Activated CD4-positive, alpha-beta memory T cell treated with anti-CD3 and anti-CD28 coated beads for 36 hours (primary cell): ENCODE results near the gene ZEB2. TPM values are rescaled to one million over a fixed set of nuclear protein-coding genes. Genes with fewer than 3 reads are reported as not detected.

Experiments used
- CTCF ChIA-PET: fragments of 350-600 bp; sonication (Branson Sonifier 250); formaldehyde crosslinking; loops from one replicate; lab custom pipeline; 2021; ENCODE audit warnings: antibody characterized with exemption, inconsistent platforms; lab: Charles Lee
- POLR2A ChIA-PET: fragments of 350-600 bp; sonication (Branson Sonifier 250); formaldehyde crosslinking; loops from one replicate; lab custom pipeline; 2021; ENCODE audit warnings: antibody characterized with exemption; lab: Charles Lee
- DNase-seq: peaks from one replicate; pipeline ENCODE4 v3.0.0-alpha.2; 2020
- H3K27ac Mint-ChIP-seq: one replicate; pipeline ENCODE4 v1.8.0; 2021; ENCODE audit warnings: mixed read lengths
- H3K27me3 Mint-ChIP-seq: one replicate; pipeline ENCODE4 v1.8.0; 2021; ENCODE audit warnings: mixed read lengths
- H3K36me3 Mint-ChIP-seq: one replicate; pipeline ENCODE4 v1.8.0; 2021; ENCODE audit warnings: mixed read lengths
- H3K4me1 Mint-ChIP-seq: one replicate; pipeline ENCODE4 v1.8.0; 2021; ENCODE audit warnings: low read depth, mixed read lengths
- H3K4me3 Mint-ChIP-seq: one replicate; pipeline ENCODE4 v1.8.0; 2021; ENCODE audit warnings: mild to moderate bottlenecking, mixed read lengths
- H3K9me3 Mint-ChIP-seq: one replicate; pipeline ENCODE4 v1.8.0; 2021; ENCODE audit warnings: mixed read lengths
- intact Hi-C: fragments of 100-400 bp; cut with micrococcal nuclease; formaldehyde crosslinking; loops from one replicate; pipeline ENCODE4 v1.15.1; 2023
- total RNA-seq, 2 experiments: library from RNA; stranded (reverse); gene quantifications; one replicate each; pipeline ENCODE4 v1.2.3, GENCODE V29; 2021

Gene ZEB2
- total RNA-seq, 2 experiments from 2014 or later, result 16.8 to 17.1 TPM

GRCh38 chr2:144471305-144472045 is 48.4 kb downstream of the ZEB2 start:
- POLR2A ChIA-PET, result no interaction called here

GRCh38 chr2:144470816-144471215 is 49.1 kb downstream of the ZEB2 start:
- no peak overlapping the region for H3K4me3 Mint-ChIP-seq
- H3K27me3 Mint-ChIP-seq, result peaks cover 6% of the 10 kb centered on the region
- CTCF ChIA-PET, result no interaction called here
- H3K9me3 Mint-ChIP-seq, result no peaks in the 10 kb centered on the region
- no peak overlapping the region for H3K27ac Mint-ChIP-seq
- POLR2A ChIA-PET, result no interaction called here
- H3K4me1 Mint-ChIP-seq, result peaks cover 22% of the 10 kb centered on the region
- no peaks in the 10 kb centered on the region for H3K36me3 Mint-ChIP-seq
- intact Hi-C loops, result no loop called here
- no peak for DNase-seq

More at GRCh38 chr2:144471305-144472045, 48.4 kb downstream of the ZEB2 start:
- Mint-ChIP-seq H3K27me3 (peaks cover 6% of the 10 kb centered on the region), H3K4me1 (peaks cover 22% of the 10 kb centered on the region), H3K4me3 (no peak overlapping the region), H3K9me3 (no peaks in the 10 kb centered on the region), H3K27ac (no peak overlapping the region), H3K36me3 (no peaks in the 10 kb centered on the region)
- no peak for DNase-seq
- CTCF ChIA-PET, result no interaction called here
- intact Hi-C loops, result no loop called here

DNA sequence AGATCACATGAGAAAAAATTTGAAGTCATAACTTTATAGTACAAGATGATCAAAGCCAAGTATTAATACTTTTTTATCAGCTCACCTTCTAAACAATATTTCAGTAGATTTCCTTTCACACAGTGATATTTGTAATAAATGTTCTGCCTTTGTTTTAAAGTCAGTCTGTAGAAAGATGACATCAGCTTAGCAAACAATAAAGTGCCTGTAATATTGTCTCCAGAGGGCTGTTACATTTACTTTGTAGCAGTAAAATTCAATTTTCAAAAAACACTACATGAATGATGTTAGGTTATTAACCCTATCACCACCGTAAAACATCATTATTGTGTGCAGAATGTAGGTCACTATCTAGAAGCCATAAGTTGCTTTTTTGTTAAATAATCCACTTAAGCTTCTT is 49.6 kb downstream of the ZEB2 start:
- Mint-ChIP-seq H3K27ac (no peak overlapping the region), H3K9me3 (no peaks in the 10 kb centered on the region), H3K4me1 (peaks cover 22% of the 10 kb centered on the region), H3K4me3 (no peak overlapping the region), H3K36me3 (no peaks in the 10 kb centered on the region), H3K27me3 (peaks cover 6% of the 10 kb centered on the region)
- CTCF ChIA-PET, result no interaction called here
- POLR2A ChIA-PET, result no interaction called here
- no peak for DNase-seq
- intact Hi-C loops, result no loop called here

DNA sequence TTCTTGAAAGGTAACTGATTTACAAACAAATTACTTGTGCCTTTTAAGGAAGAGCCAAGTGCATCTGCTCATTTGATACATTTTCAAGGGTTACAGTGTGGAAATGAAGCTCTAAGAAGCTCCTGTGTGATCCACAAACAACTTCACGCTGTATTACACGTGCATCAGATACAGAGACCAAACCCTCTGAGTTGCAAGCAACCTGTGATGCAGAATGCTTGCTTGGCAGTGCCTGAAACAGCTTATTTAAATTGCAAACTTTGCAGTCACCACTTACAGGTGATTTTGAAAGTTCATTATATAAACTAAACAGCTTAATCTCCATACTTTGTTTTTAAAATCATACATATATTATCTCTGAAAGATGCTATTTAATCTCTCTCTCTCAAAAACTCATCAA is 50.1 kb downstream of the ZEB2 start:
- ChIA-PET CTCF (interaction anchor here (0.9 to 1.0 kb wide), 2 partner anchors 18 to 104 kb away, joined by 3 to 4 read pairs; no protein-coding TSS in a partner anchor), POLR2A (no interaction called here)
- H3K27ac Mint-ChIP-seq, result no peak overlapping the region
- H3K36me3 Mint-ChIP-seq, result no peaks in the 10 kb centered on the region
- peaks cover 6% of the 10 kb centered on the region for H3K27me3 Mint-ChIP-seq
- DNase-seq, result no peak
- no peak overlapping the region for H3K4me3 Mint-ChIP-seq
- H3K9me3 Mint-ChIP-seq, result no peaks in the 10 kb centered on the region
- intact Hi-C loops, result no loop called here
- peaks cover 19% of the 10 kb centered on the region for H3K4me1 Mint-ChIP-seq

DNA sequence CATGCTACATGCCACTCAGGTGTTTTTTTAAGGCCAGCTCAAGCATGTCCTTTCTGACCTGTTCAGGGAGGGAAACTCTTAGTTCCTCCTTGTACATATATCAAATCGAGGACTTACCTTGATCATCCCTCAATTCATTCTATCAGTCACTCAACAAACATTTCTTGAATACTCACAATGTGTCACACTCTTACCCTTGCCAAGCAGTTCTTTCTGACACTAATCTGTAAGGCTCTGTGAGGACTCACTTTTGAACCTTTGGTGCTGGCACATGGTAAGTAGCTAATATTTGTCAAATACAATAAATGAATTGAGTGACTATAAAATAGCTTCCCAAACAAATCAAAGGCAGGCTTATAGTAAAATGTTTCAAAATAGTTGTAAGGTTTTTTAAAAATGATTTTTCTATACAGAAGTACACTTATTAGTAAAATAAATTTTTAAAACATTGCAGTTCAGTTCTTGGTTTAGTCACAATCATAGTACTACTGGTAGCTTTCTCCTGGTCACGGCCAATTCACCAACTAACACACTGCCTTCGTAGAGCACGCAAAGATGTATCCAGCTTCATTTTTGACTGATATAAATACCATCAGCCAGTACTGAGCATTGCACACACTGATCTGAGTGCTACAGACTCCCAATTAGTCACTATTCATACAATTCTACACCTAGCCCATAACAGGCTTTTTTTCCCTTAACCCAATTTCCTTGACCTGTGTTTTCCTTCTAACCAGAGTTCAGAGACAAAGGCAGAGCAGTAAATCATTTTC is 50.9 kb downstream of the ZEB2 start:
- peaks cover 19% of the 10 kb centered on the region for H3K4me1 Mint-ChIP-seq
- no peak overlapping the region for H3K4me3 Mint-ChIP-seq
- peaks cover 6% of the 10 kb centered on the region for H3K27me3 Mint-ChIP-seq
- H3K36me3 Mint-ChIP-seq, result no peaks in the 10 kb centered on the region
- CTCF ChIA-PET, result interaction anchor here (0.9 to 1.0 kb wide), 2 partner anchors 19 to 103 kb away, joined by 3 to 4 read pairs; no protein-coding TSS in a partner anchor
- POLR2A ChIA-PET, result no interaction called here
- no peak for DNase-seq
- no peak overlapping the region for H3K27ac Mint-ChIP-seq
- no peaks in the 10 kb centered on the region for H3K9me3 Mint-ChIP-seq
- intact Hi-C loops, result no loop called here

DNA sequence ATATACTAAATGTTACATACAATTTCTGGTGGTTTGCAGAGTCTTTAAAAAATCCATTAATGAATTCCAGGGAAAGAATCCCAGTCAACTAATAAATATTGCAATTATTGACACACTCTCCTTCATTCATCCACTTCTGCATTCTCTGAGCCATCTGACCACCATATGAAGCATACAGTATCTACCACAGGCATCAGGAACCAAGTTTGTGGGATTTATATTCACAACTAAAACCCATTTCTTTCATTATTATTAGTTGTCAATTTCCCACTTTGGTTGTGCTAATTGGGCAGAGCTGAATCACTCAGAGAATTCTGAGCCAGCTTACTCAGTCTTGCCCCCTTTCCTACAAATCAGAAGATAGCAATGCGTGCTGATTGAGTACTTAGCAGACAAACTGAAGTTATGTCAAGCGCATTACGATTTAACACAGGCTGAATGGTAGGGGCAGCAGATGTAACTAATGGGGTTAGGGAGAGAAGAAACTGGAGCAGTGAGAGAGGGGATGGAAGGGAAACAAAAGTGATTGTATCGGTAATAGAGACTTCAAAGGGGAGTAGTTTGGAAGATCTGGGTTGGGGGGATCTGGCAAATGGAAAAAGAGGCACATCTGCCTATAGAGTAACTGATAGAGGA is 52.3 kb downstream of the ZEB2 start:
- ChIA-PET CTCF (no interaction called here), POLR2A (no interaction called here)
- no peak overlapping the region for H3K4me3 Mint-ChIP-seq
- intact Hi-C loops, result no loop called here
- DNase-seq, result no peak
- H3K9me3 Mint-ChIP-seq, result no peaks in the 10 kb centered on the region
- peaks cover 6% of the 10 kb centered on the region for H3K27me3 Mint-ChIP-seq
- peaks cover 19% of the 10 kb centered on the region for H3K4me1 Mint-ChIP-seq
- H3K36me3 Mint-ChIP-seq, result no peaks in the 10 kb centered on the region
- no peak overlapping the region for H3K27ac Mint-ChIP-seq

GRCh38 chr2:144466637-144467036 is 53.3 kb downstream of the ZEB2 start:
- Mint-ChIP-seq H3K9me3 (no peaks in the 10 kb centered on the region), H3K36me3 (no peaks in the 10 kb centered on the region), H3K27me3 (peaks cover 6% of the 10 kb centered on the region), H3K4me1 (peaks cover 18% of the 10 kb centered on the region), H3K4me3 (no peak overlapping the region), H3K27ac (no peak overlapping the region)
- ChIA-PET CTCF (interaction anchor here (1.1 kb wide), 1 partner anchor 613 kb away, joined by 3 read pairs; no protein-coding TSS in a partner anchor), POLR2A (no interaction called here)
- intact Hi-C loops, result no loop called here
- no peak for DNase-seq

DNA sequence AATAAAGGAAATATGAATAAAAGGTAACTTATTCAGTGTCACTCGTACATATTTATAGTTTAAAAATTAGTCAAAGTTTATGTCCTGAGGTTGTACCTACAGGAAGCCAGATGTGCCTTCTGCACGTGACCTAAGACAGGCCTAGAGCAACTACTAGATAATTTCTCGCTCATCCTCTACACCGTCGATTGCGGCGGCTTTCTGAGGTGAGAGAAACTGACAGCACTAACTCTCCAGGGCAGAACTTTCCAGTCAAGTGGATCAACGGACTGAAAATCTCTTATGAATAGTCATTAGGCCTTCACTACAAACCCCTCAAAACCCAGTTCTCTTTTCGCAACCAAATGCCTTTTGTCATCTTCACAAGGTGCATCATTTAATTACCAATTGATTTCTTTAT is 54.2 kb downstream of the ZEB2 start:
- CTCF ChIA-PET, result interaction anchor here (1.1 kb wide), 1 partner anchor 612 kb away, joined by 3 read pairs; no protein-coding TSS in a partner anchor
- no peak overlapping the region for H3K27ac Mint-ChIP-seq
- no peak for DNase-seq
- POLR2A ChIA-PET, result no interaction called here
- no peak overlapping the region for H3K4me3 Mint-ChIP-seq
- H3K4me1 Mint-ChIP-seq, result peaks cover 13% of the 10 kb centered on the region
- intact Hi-C loops, result no loop called here
- peaks cover 6% of the 10 kb centered on the region for H3K27me3 Mint-ChIP-seq
- H3K9me3 Mint-ChIP-seq, result no peaks in the 10 kb centered on the region
- no peaks in the 10 kb centered on the region for H3K36me3 Mint-ChIP-seq

DNA sequence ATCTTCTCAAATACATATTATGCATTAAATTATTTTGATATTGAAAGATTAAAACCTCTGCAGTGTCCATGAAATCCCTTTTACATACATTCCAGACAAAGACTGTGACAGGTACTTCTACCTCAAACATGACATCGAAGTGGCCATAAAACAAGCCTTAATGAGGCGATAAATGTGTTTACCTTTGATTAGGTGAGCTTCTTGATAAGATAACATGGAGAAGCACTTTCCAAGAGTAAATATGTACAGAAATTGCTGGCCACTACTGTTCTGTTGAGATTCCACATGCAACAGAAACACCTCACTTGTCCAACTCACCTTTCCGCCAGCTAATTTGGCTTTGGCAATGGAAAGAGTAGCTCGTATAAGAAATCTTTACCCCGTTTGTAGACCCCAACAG is 55.2 kb downstream of the ZEB2 start:
- intact Hi-C loops, result no loop called here
- Mint-ChIP-seq H3K4me1 (peaks cover 15% of the 10 kb centered on the region), H3K36me3 (no peaks in the 10 kb centered on the region), H3K27ac (no peak overlapping the region), H3K9me3 (no peaks in the 10 kb centered on the region), H3K27me3 (peaks cover 6% of the 10 kb centered on the region), H3K4me3 (no peak overlapping the region)
- ChIA-PET CTCF (no interaction called here), POLR2A (no interaction called here)
- DNase-seq, result no peak

DNA sequence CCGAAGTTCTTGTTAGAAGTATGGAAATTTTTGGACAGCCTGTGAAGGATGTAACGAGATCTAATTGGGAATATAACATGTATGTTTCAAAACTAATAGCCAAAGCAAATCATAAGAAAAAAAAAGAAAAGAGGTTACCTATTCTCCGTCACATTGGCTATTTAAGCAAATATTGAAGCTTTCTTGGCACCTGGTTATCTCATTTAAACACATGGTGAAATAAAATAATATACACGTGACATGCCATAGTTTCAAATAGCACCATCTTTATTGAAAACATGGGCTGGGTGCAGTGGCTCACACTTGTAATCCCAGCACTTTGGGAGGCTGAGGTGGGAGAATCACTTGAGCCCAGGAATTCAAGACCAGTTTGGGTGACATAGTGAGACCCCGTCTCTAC is 56.7 kb downstream of the ZEB2 start:
- intact Hi-C loops, result no loop called here
- no peak for DNase-seq
- Mint-ChIP-seq H3K27ac (no peak overlapping the region), H3K27me3 (peaks cover 3% of the 10 kb centered on the region), H3K36me3 (no peaks in the 10 kb centered on the region), H3K4me1 (peaks cover 22% of the 10 kb centered on the region), H3K9me3 (no peaks in the 10 kb centered on the region), H3K4me3 (no peak overlapping the region)
- ChIA-PET CTCF (no interaction called here), POLR2A (no interaction called here)

DNA sequence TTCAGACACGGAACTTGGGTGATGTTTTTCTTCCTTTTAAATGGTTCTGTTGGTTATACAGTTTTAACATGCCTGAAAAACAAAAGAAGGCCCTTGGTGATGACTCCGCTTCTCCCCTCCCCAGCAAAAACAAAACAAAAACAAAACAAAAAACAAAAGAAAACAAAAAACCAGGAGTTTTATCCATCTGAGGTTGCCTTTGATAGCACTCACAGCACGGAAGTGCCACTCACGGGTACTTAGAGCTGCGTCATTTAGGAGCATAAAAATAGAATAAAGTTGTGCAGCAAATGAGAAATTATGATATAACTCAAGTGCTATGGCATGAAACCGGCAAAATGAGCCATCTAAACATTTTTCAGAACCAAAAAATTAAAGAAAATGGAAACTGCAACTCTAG is 57.7 kb downstream of the ZEB2 start:
- DNase-seq, result no peak
- Mint-ChIP-seq H3K27me3 (no peaks in the 10 kb centered on the region), H3K9me3 (no peaks in the 10 kb centered on the region), H3K4me1 (peaks cover 15% of the 10 kb centered on the region), H3K27ac (no peak overlapping the region), H3K36me3 (no peaks in the 10 kb centered on the region), H3K4me3 (no peak overlapping the region)
- POLR2A ChIA-PET, result no interaction called here
- intact Hi-C loops, result no loop called here
- CTCF ChIA-PET, result no interaction called here

DNA sequence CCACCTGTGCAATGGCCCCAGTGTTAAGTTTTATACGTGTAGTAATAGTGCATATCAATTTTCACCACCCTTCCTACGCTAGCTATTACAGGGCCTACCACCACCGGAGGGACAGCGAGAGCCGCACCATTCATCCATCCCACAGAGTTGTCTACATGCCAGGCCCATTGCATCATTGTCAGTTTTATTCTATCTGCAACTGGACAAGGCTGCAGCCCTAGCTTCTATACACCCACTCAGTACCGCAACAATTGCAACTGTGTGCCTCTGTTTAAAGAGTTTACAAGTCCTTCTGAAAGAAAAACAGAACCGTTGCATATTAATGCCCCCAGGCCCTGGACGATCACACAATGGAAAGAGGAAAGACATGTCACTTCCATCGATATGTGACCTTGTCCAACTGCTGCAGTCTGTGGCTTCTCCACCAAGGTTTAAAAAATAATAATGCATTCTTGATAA is 58.6 kb downstream of the ZEB2 start:
- H3K27ac Mint-ChIP-seq, result no peak overlapping the region
- no peaks in the 10 kb centered on the region for H3K9me3 Mint-ChIP-seq
- ChIA-PET POLR2A (no interaction called here), CTCF (interaction anchor here (0.6 kb wide), 1 partner anchor 130 kb away, joined by 5 read pairs; no protein-coding TSS in a partner anchor)
- peaks cover 18% of the 10 kb centered on the region for H3K4me1 Mint-ChIP-seq
- H3K4me3 Mint-ChIP-seq, result no peak overlapping the region
- H3K27me3 Mint-ChIP-seq, result no peaks in the 10 kb centered on the region
- intact Hi-C loops, result no loop called here
- no peak for DNase-seq
- no peaks in the 10 kb centered on the region for H3K36me3 Mint-ChIP-seq
